GM19099 (cell line): ENCODE results near the gene ARL8B.

ENCODE experiments used
- POLR2A ChIP-seq: IDR thresholded peaks from 3 replicates; pipeline ENCODE4 v1.6.1; 2011; ENCODE audit warnings: low read depth; ENCODE audit not compliant: insufficient read length; ENCODE audit errors: extremely low read depth

The ARL8B gene

GRCh38 chr3:5122030-5122740 lies at the start of gene ARL8B:
ARL8B (plus strand) TSS chr3:5122292; CDS start chr3:5122466, 174 bp downstream.
- peak; percentile 97 for TF ChIP-seq POLR2A

GRCh38 chr3:5073374-5074085 lies 48.6 kb upstream of the ARL8B start:
- TF ChIP-seq POLR2A = no peak

- no peak for TF ChIP-seq POLR2A
Observed at GRCh38 chr3:5078151-5078550, 43.9 kb upstream of the ARL8B start.

GRCh38 chr3:5079761-5080160 lies 42.3 kb upstream of the ARL8B start:
- TF ChIP-seq POLR2A = no peak

GRCh38 chr3:5080779-5081550 lies 41.1 kb upstream of the ARL8B start:
- TF ChIP-seq POLR2A = no peak

- TF ChIP-seq POLR2A = no peak
Observed at GRCh38 chr3:5082789-5083115, 39.3 kb upstream of the ARL8B start.

GRCh38 chr3:5084224-5084623 lies 37.9 kb upstream of the ARL8B start:
- no peak for TF ChIP-seq POLR2A

GRCh38 chr3:5086708-5087107 lies 35.4 kb upstream of the ARL8B start:
- no peak for TF ChIP-seq POLR2A

- no peak for TF ChIP-seq POLR2A
Observed at GRCh38 chr3:5087209-5087608, 34.9 kb upstream of the ARL8B start.

GRCh38 chr3:5090197-5090596 lies 31.9 kb upstream of the ARL8B start:
- no peak for TF ChIP-seq POLR2A

GRCh38 chr3:5092018-5092417 lies 30.1 kb upstream of the ARL8B start:
- TF ChIP-seq POLR2A = no peak

- no peak for TF ChIP-seq POLR2A
Observed at GRCh38 chr3:5093731-5094130, 28.4 kb upstream of the ARL8B start.

GRCh38 chr3:5095886-5096285 lies 26.2 kb upstream of the ARL8B start:
- no peak for TF ChIP-seq POLR2A

- no peak for TF ChIP-seq POLR2A
Observed at GRCh38 chr3:5096336-5097008, 25.6 kb upstream of the ARL8B start.

- TF ChIP-seq POLR2A = no peak
Observed at GRCh38 chr3:5098346-5098745, 23.7 kb upstream of the ARL8B start.
